ENCODE measurements around the gene INSYN1. TPM values are rescaled to one million over a fixed set of nuclear protein-coding genes. Genes with fewer than 3 reads are reported as not detected.
"Not testable (repeated sequence)": the region's sequence is repeated elsewhere in the genome, so short reads cannot be mapped to it uniquely, and the experiment has no call there.

INSYN1 gene
- total RNA-seq, 1 donor from 2014 or later: 12.7 TPM

DNA sequence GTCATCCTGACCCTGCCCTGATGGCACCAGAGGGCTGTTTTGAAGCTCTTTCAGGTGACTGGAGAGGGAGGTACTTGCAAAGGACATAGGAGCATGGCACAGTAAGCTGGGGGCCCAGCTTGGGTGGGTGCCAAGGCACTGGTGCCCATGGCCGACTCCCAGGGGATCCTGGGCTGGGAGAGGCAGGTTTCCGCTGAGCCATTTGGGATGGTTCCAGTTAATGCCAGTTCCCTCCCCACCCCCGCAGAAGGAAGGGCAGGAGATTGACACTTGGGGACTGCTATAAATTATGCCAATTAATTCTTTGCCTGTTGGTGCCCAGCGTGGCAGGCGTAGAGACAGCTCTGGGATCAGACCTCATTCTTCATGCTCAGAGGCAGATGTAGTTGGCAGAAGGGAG, 42.8 kb downstream of the INSYN1 start:
- H3K27me3 Mint-ChIP-seq (ENCODE audit: low read depth): no peaks in the 10 kb centered on the region
- no peak overlapping the region for H3K27ac Mint-ChIP-seq
- no peaks in the 10 kb centered on the region for H3K4me1 Mint-ChIP-seq
- H3K36me3 Mint-ChIP-seq: peaks cover 46% of the 10 kb centered on the region
- TF ChIP-seq, protein P1, sequence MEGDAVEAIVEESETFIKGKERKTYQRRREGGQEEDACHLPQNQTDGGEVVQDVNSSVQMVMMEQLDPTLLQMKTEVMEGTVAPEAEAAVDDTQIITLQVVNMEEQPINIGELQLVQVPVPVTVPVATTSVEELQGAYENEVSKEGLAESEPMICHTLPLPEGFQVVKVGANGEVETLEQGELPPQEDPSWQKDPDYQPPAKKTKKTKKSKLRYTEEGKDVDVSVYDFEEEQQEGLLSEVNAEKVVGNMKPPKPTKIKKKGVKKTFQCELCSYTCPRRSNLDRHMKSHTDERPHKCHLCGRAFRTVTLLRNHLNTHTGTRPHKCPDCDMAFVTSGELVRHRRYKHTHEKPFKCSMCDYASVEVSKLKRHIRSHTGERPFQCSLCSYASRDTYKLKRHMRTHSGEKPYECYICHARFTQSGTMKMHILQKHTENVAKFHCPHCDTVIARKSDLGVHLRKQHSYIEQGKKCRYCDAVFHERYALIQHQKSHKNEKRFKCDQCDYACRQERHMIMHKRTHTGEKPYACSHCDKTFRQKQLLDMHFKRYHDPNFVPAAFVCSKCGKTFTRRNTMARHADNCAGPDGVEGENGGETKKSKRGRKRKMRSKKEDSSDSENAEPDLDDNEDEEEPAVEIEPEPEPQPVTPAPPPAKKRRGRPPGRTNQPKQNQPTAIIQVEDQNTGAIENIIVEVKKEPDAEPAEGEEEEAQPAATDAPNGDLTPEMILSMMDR (IDR thresholded peaks at IDR 0.05; ENCODE audit: unreplicated experiment): no peak
- no peak overlapping the region for H3K4me3 Mint-ChIP-seq
- no peak for DNase-seq (ENCODE audit: low spot score in 2 of 2, unreplicated experiment in 2 of 2)
- no peaks in the 10 kb centered on the region for H3K9me3 Mint-ChIP-seq

DNA sequence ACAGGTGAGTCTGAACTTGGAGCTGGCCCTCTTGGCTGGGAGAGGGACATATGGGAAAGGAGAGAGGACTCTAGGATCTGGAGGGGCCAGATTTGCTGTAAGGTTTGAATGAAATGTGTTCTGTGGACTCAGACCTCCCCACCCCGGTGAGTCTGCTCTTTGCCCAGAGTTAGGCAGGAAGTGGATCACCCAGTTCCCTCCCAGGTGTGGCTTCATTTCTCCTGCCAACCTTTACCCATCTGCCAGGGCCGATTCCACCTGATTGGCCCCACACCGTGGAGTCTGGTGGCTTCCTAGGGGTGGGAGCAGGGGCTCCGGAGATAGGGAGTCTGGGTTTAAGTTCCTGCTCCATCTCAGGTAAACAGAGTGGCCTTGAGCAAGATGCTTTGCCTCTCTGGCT, 43.5 kb downstream of the INSYN1 start:
- Mint-ChIP-seq H3K4me1 (no peaks in the 10 kb centered on the region), H3K27me3 (ENCODE audit: low read depth) (no peaks in the 10 kb centered on the region), H3K4me3 (no peak overlapping the region), H3K27ac (no peak overlapping the region), H3K36me3 (peaks cover 52% of the 10 kb centered on the region), H3K9me3 (no peaks in the 10 kb centered on the region)
- no peak for DNase-seq (ENCODE audit: low spot score in 2 of 2, unreplicated experiment in 2 of 2)
- TF ChIP-seq, protein P1 (IDR thresholded peaks at IDR 0.05; ENCODE audit: unreplicated experiment): no peak

DNA sequence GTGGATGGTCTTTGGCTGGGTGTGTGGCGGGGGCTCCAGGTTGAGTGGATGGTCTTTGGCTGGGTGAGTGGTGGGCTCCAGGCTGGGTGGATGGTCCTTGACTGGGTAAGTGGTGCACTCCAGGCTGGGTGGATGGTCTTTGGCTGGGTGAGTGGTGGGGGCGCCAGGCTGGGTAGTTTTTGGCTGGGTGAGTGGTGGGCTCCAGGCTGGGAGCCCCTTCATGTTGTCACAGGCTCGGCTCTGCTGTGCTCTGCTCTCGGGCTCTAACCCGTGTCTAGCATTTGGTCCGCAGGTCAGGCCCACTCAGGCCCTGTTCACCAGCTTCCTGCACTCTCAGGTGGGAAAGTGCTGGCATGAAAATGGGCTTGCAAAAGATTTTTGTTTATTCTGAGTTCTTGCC, 43.9 kb downstream of the INSYN1 start:
- Mint-ChIP-seq H3K27me3 (ENCODE audit: low read depth) (no peaks in the 10 kb centered on the region), H3K4me1 (no peaks in the 10 kb centered on the region), H3K36me3 (peaks cover 51% of the 10 kb centered on the region), H3K9me3 (no peaks in the 10 kb centered on the region), H3K27ac (no peak overlapping the region), H3K4me3 (no peak overlapping the region)
- DNase-seq (ENCODE audit: low spot score in 2 of 2, unreplicated experiment in 2 of 2): no peak
- TF ChIP-seq, protein P1 (IDR thresholded peaks at IDR 0.05; ENCODE audit: unreplicated experiment): no peak

DNA sequence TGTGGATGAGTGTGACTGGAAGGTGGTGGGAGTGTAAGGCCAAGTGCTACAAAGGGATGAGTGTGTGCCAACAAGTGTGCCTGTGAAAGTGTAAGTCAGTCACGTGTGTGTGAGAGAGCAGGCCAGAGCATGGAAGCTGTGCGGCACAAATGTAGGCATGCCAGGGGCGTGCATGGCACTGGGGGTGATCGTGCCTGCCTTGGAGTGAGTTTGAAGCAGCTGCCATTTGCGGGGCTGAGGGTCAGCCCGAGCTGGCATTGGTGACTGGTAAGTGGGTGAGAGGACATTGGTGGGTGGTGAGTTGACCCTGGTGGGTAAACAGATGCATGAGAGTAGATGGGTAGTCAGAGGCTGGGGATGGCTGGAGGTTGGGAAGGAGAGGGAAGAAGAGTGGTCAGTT, 44.5 kb downstream of the INSYN1 start:
- Mint-ChIP-seq H3K9me3 (no peaks in the 10 kb centered on the region), H3K4me3 (no peak overlapping the region), H3K36me3 (peaks cover 47% of the 10 kb centered on the region), H3K4me1 (no peaks in the 10 kb centered on the region), H3K27ac (no peak overlapping the region), H3K27me3 (ENCODE audit: low read depth) (no peaks in the 10 kb centered on the region)
- no peak for DNase-seq (ENCODE audit: low spot score in 2 of 2, unreplicated experiment in 2 of 2)
- TF ChIP-seq, protein P1 (IDR thresholded peaks at IDR 0.05; ENCODE audit: unreplicated experiment): no peak

- Mint-ChIP-seq H3K27ac (no peak overlapping the region), H3K36me3 (peaks cover 37% of the 10 kb centered on the region), H3K4me1 (peaks cover 4% of the 10 kb centered on the region), H3K27me3 (ENCODE audit: low read depth) (no peaks in the 10 kb centered on the region), H3K9me3 (no peaks in the 10 kb centered on the region), H3K4me3 (no peak overlapping the region)
- TF ChIP-seq, protein P1 (IDR thresholded peaks at IDR 0.05; ENCODE audit: unreplicated experiment): peak; percentile 78
- peak; percentile 40 to 69 for DNase-seq (ENCODE audit: low spot score in 2 of 2, unreplicated experiment in 2 of 2)
Measured at GRCh38 chr15:73704869-73705645, 48.1 kb downstream of the INSYN1 start.

- H3K27me3 Mint-ChIP-seq (ENCODE audit: low read depth); H3K4me1 Mint-ChIP-seq; H3K27ac Mint-ChIP-seq; DNase-seq (ENCODE audit: low spot score in 2 of 2, unreplicated experiment in 2 of 2); H3K9me3 Mint-ChIP-seq; H3K4me3 Mint-ChIP-seq: not testable (repeated sequence)
- H3K36me3 Mint-ChIP-seq: peaks cover 35% of the 10 kb centered on the region
Measured at GRCh38 chr15:73704142-73704868, 48.8 kb downstream of the INSYN1 start.
